GM10266 (cell line): ENCODE results near the gene PAQR5.

Experiments
- DNase-seq: peaks from one replicate; pipeline ENCODE4 v3.0.0; 2012; ENCODE audit errors: extremely low spot score
- CTCF ChIP-seq: IDR thresholded peaks from 2 replicates; pipeline ENCODE4 v1.5.1; 2012; ENCODE audit warnings: mild to moderate bottlenecking, low read depth; ENCODE audit not compliant: control insufficient read depth, insufficient read depth; ENCODE audit errors: missing control alignments

PAQR5 gene

GRCh38 chr15:69311319-69311721 lies 12.6 kb downstream of the PAQR5 start:
- no peak for TF ChIP-seq CTCF
- DNase-seq: no peak

- TF ChIP-seq CTCF: no peak
- no peak for DNase-seq
Measured at GRCh38 chr15:69313432-69314000, 14.8 kb downstream of the PAQR5 start.

- DNase-seq: no peak
- no peak for TF ChIP-seq CTCF
Measured at GRCh38 chr15:69314131-69314530, 15.4 kb downstream of the PAQR5 start.

GRCh38 chr15:69314736-69315135 lies 16.0 kb downstream of the PAQR5 start:
- DNase-seq: peak; percentile 5
- TF ChIP-seq CTCF: no peak

GRCh38 chr15:69315402-69316110 lies 16.8 kb downstream of the PAQR5 start:
- DNase-seq: peak; percentile 1
- TF ChIP-seq CTCF: no peak

- no peak for DNase-seq
- no peak for TF ChIP-seq CTCF
Measured at GRCh38 chr15:69316291-69316690, 17.6 kb downstream of the PAQR5 start.

- no peak for DNase-seq
- no peak for TF ChIP-seq CTCF
Measured at GRCh38 chr15:69317392-69317841, 18.7 kb downstream of the PAQR5 start.
